Superior temporal gyrus (tissue), 1 donor: Measurements from ENCODE around the gene KIF17.
"Not testable (repeated sequence)": the region's sequence is repeated elsewhere in the genome, so short reads cannot be mapped to it uniquely, and the experiment has no call there.

ENCODE experiments used
- DNase-seq: peaks from one replicate; pipeline ENCODE4 v3.0.0-alpha.2; 2016; ENCODE audit errors: extremely low spot score

Gene KIF17

GRCh38 chr1:20727746-20728316, 10.0 kb upstream of the KIF17 start:
- DNase-seq, result no peak

GRCh38 chr1:20726932-20727745, 9.3 kb upstream of the KIF17 start:
- DNase-seq, result no peak

- DNase-seq, result no peak
Measured at GRCh38 chr1:20726118-20726911, 8.5 kb upstream of the KIF17 start.

GRCh38 chr1:20725189-20726117, 7.6 kb upstream of the KIF17 start:
- no peak for DNase-seq

GRCh38 chr1:20724364-20725188, 6.8 kb upstream of the KIF17 start:
- no peak for DNase-seq

- no peak for DNase-seq
Measured at GRCh38 chr1:20723537-20724363, 5.9 kb upstream of the KIF17 start.

- no peak for DNase-seq
Measured at GRCh38 chr1:20723159-20723536, 5.3 kb upstream of the KIF17 start.

GRCh38 chr1:20721117-20722061, 3.6 kb upstream of the KIF17 start:
- no peak for DNase-seq

- no peak for DNase-seq
Measured at GRCh38 chr1:20720631-20721091, 2.9 kb upstream of the KIF17 start.

- no peak for DNase-seq
Measured at GRCh38 chr1:20719871-20720620, 2.2 kb upstream of the KIF17 start.

- DNase-seq, result no peak
Measured at GRCh38 chr1:20719261-20719660, 1.5 kb upstream of the KIF17 start.

- not testable (repeated sequence) for DNase-seq
Measured at GRCh38 chr1:20718343-20718882, 606 bp upstream of the KIF17 start.

GRCh38 chr1:20716232-20716631, 1.6 kb downstream of the KIF17 start:
- DNase-seq, result no peak

- no peak for DNase-seq
Measured at GRCh38 chr1:20715406-20715805, 2.4 kb downstream of the KIF17 start.

- no peak for DNase-seq
Measured at GRCh38 chr1:20713440-20713839, 4.4 kb downstream of the KIF17 start.

GRCh38 chr1:20712215-20712577, 5.6 kb downstream of the KIF17 start:
- DNase-seq, result no peak
